HG03135 (cell line): ENCODE data around the gene ATN1.
"Not testable (repeated sequence)": the region's sequence is repeated elsewhere in the genome, so short reads cannot be mapped to it uniquely, and the experiment has no call there.

Experiments
- ATAC-seq: cut with Tn5 transposase; IDR thresholded peaks from one replicate; pipeline ENCODE4 v1.9.1; 2021; ENCODE audit warnings: mild to moderate bottlenecking, moderate library complexity; ENCODE audit not compliant: unreplicated experiment

The ATN1 gene

DNA sequence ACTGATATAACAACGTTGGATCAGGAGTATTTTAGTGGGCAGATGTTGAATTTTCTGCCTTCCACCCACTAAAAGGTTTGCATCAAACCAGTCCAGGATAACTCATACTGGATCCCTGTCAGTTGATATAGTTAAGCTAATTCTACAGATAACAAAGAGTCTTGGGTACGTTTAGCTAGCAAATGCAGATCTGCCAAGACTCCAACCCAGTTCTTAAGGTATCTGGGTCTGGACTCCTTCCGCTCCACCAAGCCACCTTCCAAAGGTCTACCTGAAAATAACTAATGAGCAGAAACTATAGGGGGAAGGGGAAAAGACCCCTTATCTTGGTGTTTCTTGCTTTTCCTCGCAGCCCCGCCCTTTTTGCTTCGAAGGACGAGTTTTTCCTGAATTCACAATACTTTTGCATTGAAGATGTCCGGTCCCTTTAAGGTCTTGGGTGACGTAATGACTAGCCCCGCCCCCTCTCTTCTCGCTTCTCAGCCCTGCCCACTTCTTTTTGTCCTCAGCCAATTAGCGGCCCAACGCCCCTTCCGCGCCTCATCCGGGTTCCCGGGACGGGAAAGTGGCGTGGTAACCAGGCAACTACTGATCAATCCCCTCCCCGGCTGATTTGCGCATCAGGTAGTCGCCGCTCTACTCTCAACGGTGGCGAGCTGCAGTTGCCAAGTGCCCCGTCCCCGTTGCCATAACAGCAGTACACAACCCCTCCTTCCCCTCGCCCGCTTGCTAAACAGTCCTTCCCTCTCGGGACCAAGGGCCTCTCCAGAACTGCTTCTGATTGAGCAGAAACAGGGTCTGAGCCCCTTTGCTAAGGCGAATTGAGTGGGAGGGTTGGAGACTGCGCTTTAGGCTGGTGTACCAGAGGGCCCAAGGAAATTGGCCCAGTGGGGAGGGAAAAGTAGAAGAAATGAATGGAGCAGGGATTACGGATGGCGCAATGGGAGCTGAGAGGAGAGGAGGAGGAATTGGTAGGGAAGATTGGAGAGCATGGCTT, 23.2 kb upstream of the ATN1 start, which contains the start of gene LRRC23:
TSS of gene LRRC23 (plus strand) at position 543 of the 997 bp plus-strand sequence. CDS start 812 bp downstream, outside the sequence.
- peak; percentile 95 for ATAC-seq

DNA sequence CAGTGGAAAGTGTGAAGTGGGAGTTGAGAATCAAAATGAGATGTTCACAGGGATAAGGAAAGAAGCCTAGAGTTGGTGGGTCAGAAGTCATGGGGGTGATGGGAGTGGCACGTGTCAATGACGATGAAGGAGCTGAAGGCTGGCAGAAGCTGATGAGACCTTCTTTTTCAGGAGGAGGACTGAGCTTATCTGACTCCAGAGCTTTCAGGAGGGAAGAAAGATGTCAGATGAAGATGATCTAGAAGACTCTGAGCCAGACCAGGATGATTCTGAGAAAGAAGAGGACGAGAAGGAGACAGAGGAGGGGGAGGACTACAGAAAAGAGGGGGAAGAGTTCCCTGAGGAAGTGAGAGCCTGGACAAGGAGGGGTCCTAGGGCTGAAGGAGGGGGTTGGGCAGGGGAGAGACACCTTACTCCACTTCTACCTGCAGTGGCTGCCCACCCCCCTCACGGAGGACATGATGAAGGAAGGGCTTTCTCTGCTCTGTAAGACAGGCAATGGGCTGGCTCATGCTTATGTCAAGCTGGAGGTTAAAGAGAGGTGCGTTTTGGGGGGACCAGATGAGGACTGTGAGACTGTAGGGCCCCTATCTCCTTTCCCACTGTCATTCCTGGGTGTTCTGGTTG, 22.2 kb upstream of the ATN1 start:
- ATAC-seq = no peak

DNA sequence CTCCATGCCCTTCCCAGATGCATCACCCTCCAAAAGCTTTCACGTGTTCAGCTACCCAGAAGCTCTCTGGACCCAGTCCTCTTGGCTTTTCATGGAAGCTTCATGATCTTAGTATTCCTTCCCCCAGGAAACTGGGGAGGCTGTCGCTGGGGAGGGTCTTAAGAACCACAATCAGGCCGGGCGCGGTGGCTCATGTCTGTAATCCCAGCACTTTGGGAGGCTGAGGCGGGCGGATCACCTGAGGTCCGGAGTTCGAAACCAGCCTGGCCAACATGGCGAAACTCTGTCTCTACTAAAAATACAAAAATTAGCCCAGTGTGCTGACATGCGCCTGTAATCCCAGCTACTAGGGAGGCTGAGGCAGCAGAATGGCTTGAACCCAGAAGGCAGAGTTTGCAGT, 19.6 kb upstream of the ATN1 start:
- ATAC-seq = not testable (repeated sequence)

DNA sequence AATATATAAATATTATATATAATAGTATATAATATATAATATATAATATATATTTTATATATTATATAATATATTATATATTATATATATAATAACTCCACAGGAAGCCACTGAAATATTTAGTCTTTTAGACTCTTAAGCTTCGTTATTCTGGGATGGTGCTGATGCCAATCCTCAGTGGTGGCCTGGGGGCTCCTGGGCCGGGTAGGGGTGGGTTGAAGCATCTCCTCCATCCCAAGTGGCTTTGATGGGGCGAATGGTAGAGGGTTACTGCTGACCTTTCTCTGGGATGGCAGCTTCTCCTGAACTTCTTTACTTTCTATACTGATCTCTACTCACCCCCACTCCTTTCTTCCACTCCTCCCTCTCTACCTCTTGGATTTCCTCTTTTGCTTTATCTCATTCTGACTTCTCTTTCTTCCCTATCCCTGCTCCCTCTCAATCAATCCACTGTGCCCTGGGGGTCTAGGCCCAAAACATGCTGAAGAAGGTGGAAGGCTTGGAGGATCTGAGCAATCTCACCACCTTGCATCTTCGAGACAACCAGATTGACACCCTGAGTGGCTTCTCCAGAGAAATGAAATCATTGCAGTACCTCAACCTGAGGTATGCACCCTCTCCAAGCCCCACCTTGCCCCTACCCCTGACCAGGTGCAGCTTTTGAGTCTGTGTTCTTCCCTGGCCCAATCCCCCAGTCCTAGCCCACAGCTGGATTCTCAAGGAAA, 18.2 kb upstream of the ATN1 start:
- ATAC-seq = no peak

DNA sequence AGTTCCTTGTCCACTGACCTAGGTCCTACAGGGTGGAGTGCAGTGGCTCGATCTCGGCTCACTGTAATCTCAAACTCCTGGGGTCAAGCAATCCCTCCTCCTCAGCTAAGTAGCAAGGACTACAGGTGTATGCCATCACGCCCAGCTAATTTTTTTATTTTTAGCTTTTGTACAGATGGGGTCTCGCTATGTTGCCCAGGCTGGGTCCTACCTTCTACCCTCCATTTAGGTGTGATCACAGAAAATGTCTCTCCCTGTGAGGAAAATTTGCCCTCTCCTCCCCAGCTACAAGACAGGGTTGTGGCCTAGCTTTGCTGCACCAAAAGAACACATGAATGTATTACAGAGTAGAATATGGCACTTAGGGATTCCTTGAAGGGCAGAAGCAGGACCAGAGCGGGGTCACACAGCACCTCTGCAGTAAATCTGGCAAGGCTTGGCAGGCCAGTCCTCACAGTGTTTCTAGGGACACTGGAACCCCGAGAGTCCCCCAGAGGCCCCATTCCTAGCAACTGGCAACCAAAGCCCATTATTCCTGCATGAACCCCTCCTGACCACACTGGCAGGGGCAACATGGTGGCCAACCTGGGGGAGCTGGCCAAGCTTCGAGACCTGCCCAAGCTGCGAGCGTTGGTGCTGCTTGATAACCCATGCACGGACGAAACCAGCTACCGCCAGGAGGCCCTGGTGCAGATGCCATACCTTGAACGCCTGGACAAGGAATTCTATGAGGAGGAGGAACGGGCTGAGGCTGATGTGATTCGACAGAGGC, 15.4 kb upstream of the ATN1 start:
- ATAC-seq = no peak

DNA sequence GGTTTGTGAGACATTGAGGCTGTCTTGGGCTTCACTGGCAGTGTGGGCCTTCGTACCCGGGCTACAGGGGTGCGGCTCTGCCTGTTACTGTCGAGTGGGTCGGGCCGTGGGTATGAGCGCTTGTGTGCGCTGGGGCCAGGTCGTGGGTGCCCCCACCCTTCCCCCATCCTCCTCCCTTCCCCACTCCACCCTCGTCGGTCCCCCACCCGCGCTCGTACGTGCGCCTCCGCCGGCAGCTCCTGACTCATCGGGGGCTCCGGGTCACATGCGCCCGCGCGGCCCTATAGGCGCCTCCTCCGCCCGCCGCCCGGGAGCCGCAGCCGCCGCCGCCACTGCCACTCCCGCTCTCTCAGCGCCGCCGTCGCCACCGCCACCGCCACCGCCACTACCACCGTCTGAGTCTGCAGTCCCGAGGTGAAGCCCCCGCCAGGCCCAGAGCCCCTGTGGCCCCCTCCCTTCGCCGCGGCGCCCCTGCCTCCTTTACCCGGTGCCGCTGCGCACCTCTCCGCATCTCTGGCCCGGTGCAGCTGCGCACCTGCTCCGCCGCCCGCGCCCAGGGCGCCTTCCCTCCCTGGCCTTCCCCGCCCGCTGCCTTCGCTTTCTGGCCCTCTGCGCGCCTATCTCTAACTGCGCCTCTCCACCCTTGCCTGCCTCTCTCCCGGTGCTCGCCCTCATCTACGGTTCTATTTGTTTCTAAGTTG, 13.4 kb upstream of the ATN1 start, which contains the start of gene ENO2:
TSS of gene ENO2 (plus strand) at position 335 of the 701 bp plus-strand sequence. CDS start 1,253 bp downstream, outside the sequence.
- peak; percentile 78 for ATAC-seq

DNA sequence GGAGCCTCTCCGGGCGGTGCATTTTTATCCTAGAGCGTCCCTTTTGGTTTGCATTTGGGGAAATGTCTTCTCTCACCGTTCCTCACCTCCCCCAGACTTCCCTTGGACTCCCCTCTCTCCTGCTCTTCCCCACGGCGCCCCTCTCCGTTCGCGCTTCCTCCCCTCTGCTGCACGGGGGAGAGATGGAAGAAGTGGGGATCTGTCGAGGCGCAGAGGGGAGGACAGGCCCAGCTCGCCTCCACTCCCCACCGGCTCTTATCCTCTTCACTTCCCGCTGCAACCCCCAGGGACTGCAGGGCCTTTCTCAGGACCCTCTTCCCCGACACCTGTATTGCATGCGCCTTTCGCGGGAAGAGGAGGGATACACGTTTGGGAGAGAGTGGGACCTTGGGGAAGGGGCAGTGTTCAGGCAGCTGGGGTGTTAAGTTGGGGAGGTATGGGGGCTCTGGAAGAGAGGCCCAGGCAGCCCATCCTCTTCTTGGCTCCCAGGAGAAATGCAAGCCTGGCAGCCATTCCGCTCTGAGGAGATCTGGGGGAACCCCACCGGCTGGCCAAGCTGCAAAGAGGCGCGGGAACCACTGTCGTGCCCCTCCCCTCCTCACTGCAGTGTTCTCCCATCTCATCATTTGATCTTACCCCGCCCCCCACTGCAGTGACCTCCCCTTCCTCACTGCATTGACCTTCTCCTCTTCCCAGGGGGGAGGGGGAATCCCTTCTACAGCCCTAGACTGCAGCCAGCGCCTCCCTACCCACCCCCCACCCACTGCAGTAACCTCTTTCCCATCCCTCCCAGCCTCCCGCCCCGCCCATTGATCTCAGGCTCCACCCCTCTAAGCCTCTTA, 12.6 kb upstream of the ATN1 start:
- ATAC-seq = no peak

DNA sequence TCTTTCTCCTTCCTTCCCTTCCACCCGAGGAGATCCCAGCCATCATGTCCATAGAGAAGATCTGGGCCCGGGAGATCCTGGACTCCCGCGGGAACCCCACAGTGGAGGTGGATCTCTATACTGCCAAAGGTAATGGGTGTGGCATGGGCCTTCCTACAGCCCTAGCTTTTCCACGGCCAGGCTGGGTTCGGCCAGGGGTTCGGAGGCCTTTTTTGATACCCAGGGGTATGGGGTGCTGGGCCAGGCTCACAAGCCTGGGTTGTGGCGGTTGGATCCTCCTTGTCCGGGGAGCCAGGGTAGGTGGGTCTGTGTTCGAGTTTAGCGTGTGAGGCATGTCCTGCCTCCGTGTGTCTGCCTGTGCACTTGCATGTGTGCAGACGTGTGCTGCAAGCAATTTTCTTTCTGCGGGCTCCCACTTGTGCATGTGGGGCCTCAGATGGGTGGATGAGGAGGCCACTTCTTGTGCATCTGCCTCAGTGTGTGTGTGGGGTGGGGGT, 11.9 kb upstream of the ATN1 start:
- ATAC-seq = no peak

DNA sequence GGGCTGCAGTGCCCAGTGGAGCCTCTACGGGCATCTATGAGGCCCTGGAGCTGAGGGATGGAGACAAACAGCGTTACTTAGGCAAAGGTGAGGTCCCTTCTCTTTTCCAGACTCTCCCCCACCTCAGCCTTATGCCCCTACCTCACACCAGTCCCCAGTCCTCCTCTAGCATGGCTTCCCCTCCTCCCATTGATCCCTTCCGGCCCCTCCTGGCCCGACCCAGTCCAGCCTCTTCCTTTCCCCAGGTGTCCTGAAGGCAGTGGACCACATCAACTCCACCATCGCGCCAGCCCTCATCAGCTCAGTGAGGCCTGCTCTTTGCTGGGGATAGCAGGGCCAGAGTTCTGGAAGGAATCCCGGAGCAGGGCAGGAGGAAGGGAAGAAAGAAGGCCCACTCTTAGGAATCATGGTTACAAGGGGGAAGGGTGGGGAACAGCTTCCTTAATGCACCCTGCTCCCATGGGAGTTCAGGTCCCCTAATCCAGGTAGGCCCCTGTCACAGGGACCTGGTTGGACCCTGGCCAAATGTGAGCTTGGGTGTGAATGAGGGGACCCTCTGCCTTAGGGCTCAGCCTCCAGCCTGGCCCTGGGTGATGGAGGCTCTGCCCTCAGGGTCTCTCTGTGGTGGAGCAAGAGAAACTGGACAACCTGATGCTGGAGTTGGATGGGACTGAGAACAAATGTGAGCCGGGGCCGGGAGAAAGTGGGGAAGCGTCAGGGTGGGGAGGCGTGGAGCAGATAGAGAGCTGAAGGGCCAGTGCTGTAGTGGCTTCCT, 11.1 kb upstream of the ATN1 start:
- no peak for ATAC-seq

DNA sequence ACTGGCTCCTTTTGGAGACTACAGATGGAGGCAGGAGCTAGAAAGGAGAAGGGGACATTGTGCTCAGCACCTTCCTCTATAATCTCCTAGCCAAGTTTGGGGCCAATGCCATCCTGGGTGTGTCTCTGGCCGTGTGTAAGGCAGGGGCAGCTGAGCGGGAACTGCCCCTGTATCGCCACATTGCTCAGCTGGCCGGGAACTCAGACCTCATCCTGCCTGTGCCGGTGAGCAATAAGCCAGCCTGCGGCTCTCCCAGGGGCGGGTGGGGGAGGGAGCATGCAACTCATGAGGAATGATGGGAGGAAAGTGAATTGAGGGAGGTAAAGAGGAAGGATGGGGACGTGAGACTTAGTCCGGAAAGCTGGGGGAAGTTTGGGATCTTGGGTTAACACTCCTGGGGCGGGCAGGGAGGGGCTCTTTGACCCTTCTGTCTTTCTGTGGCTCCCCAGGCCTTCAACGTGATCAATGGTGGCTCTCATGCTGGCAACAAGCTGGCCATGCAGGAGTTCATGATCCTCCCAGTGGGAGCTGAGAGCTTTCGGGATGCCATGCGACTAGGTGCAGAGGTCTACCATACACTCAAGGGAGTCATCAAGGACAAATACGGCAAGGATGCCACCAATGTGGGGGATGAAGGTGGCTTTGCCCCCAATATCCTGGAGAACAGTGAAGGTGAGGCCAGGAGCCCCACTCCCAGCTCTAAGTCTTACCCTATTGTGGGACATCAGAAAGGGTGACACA, 10.1 kb upstream of the ATN1 start:
- no peak for ATAC-seq

DNA sequence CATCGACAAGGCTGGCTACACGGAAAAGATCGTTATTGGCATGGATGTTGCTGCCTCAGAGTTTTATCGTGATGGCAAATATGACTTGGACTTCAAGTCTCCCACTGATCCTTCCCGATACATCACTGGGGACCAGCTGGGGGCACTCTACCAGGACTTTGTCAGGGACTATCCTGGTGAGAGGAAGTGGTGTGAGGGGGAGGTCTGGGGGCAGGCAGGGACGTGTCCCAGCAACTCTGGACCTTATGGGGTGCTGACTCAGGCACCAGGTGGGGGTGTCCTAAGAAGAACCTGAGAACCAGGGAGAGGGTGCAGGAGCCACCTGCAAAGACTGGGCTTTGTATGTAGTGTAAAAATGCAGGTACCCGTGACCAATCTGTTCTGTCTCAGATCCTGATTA, 8.2 kb upstream of the ATN1 start:
- no peak for ATAC-seq

DNA sequence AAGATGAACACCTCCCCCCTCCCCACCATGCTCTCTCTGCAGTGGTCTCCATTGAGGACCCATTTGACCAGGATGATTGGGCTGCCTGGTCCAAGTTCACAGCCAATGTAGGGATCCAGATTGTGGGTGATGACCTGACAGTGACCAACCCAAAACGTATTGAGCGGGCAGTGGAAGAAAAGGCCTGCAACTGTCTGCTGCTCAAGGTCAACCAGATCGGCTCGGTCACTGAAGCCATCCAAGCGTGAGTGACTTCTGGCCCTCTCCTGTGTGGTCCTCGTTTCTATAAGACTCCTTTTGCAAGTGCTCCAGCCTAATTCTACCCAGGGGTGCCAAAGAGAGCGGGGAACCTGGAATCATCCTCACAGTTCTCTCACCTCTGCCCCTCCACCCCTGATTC, 6.2 kb upstream of the ATN1 start:
- ATAC-seq = no peak

DNA sequence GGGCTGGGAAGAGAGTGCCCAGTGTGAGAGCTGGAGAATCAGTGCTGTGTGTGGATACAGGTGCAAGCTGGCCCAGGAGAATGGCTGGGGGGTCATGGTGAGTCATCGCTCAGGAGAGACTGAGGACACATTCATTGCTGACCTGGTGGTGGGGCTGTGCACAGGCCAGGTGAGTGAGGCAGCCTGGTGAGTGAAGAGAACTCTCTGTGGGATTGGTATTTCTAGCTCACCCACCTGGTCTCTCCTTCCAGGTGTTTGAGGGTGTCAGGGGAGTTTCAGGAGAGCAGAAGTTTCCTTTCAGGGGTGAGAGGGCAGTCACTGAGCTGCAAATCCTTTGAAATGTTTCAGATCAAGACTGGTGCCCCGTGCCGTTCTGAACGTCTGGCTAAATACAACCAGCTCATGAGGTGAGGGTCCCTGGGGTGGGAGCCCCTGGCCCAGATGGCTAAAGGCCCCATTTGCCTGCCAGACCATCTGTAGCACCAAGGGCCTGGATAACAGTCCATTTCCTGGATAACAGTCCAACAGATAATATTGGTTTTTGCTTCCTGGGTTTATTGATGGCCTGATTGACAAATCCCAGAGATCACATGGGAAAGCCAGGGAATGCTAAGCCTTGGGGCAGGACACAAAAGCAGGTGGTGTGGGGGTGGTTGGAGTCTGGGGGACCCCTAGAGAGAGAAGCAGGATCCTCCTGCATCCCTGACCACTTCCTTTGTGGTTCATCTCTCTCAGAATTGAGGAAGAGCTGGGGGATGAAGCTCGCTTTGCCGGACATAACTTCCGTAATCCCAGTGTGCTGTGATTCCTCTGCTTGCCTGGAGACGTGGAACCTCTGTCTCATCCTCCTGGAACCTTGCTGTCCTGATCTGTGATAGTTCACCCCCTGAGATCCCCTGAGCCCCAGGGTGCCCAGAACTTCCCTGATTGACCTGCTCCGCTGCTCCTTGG, 5.5 kb upstream of the ATN1 start:
- ATAC-seq = no peak

DNA sequence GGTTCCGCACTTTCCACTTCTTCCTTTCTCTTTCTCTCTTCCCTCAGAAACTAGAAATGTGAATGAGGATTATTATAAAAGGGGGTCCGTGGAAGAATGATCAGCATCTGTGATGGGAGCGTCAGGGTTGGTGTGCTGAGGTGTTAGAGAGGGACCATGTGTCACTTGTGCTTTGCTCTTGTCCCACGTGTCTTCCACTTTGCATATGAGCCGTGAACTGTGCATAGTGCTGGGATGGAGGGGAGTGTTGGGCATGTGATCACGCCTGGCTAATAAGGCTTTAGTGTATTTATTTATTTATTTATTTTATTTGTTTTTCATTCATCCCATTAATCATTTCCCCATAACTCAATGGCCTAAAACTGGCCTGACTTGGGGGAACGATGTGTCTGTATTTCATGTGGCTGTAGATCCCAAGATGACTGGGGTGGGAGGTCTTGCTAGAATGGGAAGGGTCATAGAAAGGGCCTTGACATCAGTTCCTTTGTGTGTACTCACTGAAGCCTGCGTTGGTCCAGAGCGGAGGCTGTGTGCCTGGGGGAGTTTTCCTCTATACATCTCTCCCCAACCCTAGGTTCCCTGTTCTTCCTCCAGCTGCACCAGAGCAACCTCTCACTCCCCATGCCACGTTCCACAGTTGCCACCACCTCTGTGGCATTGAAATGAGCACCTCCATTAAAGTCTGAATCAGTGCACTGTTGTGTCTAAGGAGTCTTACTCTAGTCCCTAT, 4.6 kb upstream of the ATN1 start:
- no peak for ATAC-seq

DNA sequence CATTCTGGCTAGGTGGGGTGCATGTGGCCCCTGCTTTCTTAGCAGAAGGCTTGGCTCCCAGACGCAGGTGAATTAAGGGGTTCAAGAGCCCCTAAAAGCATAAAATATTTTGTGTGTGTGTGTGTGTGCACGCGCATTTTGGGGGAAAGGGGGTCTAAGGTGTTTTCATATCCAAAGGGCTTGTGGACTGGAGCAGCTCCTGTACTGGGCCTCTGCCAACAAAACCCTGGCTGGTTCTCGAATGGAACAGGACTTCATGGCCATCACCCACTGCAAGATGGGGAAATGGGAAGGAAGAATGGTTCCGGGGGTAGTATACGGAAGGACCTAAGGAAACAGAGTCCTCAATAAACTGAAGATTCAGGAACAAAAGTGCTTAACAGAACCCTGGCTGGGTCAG, 3.9 kb upstream of the ATN1 start:
- no peak for ATAC-seq

DNA sequence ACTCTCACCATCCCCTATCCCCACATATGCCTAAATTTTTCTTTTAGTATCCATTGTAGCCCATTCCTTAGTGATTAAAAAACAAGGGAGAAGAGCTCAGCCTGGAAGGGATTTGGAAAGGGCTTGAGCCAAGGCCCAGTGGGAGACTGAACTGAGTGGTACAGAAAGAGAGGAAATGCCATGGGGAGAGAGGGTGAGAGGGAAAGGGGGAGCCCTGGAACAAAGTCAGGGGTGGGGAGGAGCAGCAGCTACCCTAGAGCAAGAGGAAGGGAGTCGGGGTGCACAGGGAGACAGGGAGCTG, 2.6 kb upstream of the ATN1 start:
- ATAC-seq = no peak
